GM21423 (cell line): ENCODE measurements around the gene TIMM29.
A peak's percentile ranks its signal among the peaks of the same experiment; 100 is the strongest.

Source experiments
- ATAC-seq: cut with Tn5 transposase; IDR thresholded peaks from one replicate; pipeline ENCODE4 v1.9.1; 2021; ENCODE audit warnings: mild to moderate bottlenecking, moderate library complexity; ENCODE audit not compliant: unreplicated experiment

TIMM29 gene

GRCh38 chr19:10928563-10929401 is at the start of gene TIMM29, which contains the start of gene YIPF2:
Gene TIMM29 (plus strand): TSS chr19:10928811. CDS start chr19:10928823, 12 bp downstream.
Gene YIPF2 (minus strand): TSS chr19:10928639. CDS start chr19:10928410, 229 bp downstream.
- ATAC-seq, result peak; percentile 83

- ATAC-seq, result no peak
Observed at GRCh38 chr19:10881403-10882107, 47.1 kb upstream of the TIMM29 start.

GRCh38 chr19:10882108-10882457 is 46.5 kb upstream of the TIMM29 start:
- no peak for ATAC-seq

GRCh38 chr19:10884274-10884673 is 44.3 kb upstream of the TIMM29 start:
- ATAC-seq, result no peak

- no peak for ATAC-seq
Observed at GRCh38 chr19:10885201-10886169, 43.1 kb upstream of the TIMM29 start.

- no peak for ATAC-seq
Observed at GRCh38 chr19:10887616-10888367, 40.8 kb upstream of the TIMM29 start.

GRCh38 chr19:10888421-10888866 is 40.2 kb upstream of the TIMM29 start:
- ATAC-seq, result no peak

GRCh38 chr19:10889880-10890279 is 38.7 kb upstream of the TIMM29 start:
- no peak for ATAC-seq

GRCh38 chr19:10891405-10892086 is 37.1 kb upstream of the TIMM29 start:
- ATAC-seq, result no peak

- ATAC-seq, result no peak
Observed at GRCh38 chr19:10892256-10892655, 36.4 kb upstream of the TIMM29 start.

GRCh38 chr19:10894911-10895213 is 33.7 kb upstream of the TIMM29 start:
- no peak for ATAC-seq

- ATAC-seq, result no peak
Observed at GRCh38 chr19:10895363-10895762, 33.2 kb upstream of the TIMM29 start.

- no peak for ATAC-seq
Observed at GRCh38 chr19:10895920-10896319, 32.7 kb upstream of the TIMM29 start.

GRCh38 chr19:10896851-10897526 is 31.6 kb upstream of the TIMM29 start:
- no peak for ATAC-seq

GRCh38 chr19:10898633-10899032 is 30.0 kb upstream of the TIMM29 start:
- ATAC-seq, result no peak

- no peak for ATAC-seq
Observed at GRCh38 chr19:10899151-10899653, 29.4 kb upstream of the TIMM29 start.

- ATAC-seq, result no peak
Observed at GRCh38 chr19:10907925-10908324, 20.7 kb upstream of the TIMM29 start.

GRCh38 chr19:10908380-10908960 is 20.1 kb upstream of the TIMM29 start:
- ATAC-seq, result no peak
